ENCODE results near the gene S100A5.

GRCh38 chr1:153505576-153505975, 35.2 kb downstream of the S100A5 start:
- TF ChIP-seq CTCF (tag by site-specific recombination; IDR thresholded peaks at IDR 0.05) (no peak), ZSCAN4 (tag by site-specific recombination; IDR thresholded peaks at IDR 0.05) (no peak), ZFHX2 (tag by site-specific recombination; conservative IDR thresholded peaks at IDR 0.05) (no peak), ZNF660 (tag by site-specific recombination; IDR thresholded peaks at IDR 0.05) (no peak), ZNF221 (tag by site-specific recombination; IDR thresholded peaks at IDR 0.05; ENCODE audit: borderline replicate concordance) (no peak)
- TF ChIP-seq, protein P1, sequence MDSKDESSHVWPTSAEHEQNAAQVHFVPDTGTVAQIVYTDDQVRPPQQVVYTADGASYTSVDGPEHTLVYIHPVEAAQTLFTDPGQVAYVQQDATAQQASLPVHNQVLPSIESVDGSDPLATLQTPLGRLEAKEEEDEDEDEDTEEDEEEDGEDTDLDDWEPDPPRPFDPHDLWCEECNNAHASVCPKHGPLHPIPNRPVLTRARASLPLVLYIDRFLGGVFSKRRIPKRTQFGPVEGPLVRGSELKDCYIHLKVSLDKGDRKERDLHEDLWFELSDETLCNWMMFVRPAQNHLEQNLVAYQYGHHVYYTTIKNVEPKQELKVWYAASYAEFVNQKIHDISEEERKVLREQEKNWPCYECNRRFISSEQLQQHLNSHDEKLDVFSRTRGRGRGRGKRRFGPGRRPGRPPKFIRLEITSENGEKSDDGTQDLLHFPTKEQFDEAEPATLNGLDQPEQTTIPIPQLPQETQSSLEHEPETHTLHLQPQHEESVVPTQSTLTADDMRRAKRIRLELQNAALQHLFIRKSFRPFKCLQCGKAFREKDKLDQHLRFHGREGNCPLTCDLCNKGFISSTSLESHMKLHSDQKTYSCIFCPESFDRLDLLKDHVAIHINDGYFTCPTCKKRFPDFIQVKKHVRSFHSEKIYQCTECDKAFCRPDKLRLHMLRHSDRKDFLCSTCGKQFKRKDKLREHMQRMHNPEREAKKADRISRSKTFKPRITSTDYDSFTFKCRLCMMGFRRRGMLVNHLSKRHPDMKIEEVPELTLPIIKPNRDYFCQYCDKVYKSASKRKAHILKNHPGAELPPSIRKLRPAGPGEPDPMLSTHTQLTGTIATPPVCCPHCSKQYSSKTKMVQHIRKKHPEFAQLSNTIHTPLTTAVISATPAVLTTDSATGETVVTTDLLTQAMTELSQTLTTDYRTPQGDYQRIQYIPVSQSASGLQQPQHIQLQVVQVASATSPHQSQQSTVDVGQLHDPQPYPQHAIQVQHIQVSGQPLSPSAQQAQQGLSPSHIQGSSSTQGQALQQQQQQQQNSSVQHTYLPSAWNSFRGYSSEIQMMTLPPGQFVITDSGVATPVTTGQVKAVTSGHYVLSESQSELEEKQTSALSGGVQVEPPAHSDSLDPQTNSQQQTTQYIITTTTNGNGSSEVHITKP (tag by site-specific recombination; IDR thresholded peaks at IDR 0.05), result no peak
